GM12892 (cell line): ENCODE results near the gene ARHGEF11.
"Not testable (repeated sequence)": the region's sequence is repeated elsewhere in the genome, so short reads cannot be mapped to it uniquely, and the experiment has no call there.

Source experiments
- DNase-seq: peaks from one replicate; pipeline ENCODE4 v3.0.0; 2011; ENCODE audit not compliant: insufficient read length
- FAIRE-seq: peaks from 2 replicates; lab custom pipeline; 2011; peaks lifted over from hg19 to GRCh38; lab: Jason Lieb, UNC
- POLR2A ChIP-seq: IDR thresholded peaks from 2 replicates; pipeline ENCODE4 v1.6.1; 2011; ENCODE audit warnings: low read depth, low read length, control low read depth
- POLR2AphosphoS5 ChIP-seq: IDR thresholded peaks from 2 replicates; pipeline ENCODE4 v1.6.1; 2011; ENCODE audit warnings: low read depth, low read length, control low read depth
- TAF1 ChIP-seq: IDR thresholded peaks from 2 replicates; pipeline ENCODE4 v1.6.1; 2011; ENCODE audit warnings: low read depth, mild to moderate bottlenecking, control low read depth, low read length, borderline replicate concordance

ARHGEF11 gene

GRCh38 chr1:156936191-156936590 is 109.4 kb downstream of the ARHGEF11 start:
- TF ChIP-seq POLR2A, result no peak
- TF ChIP-seq TAF1, result no peak
- no peak for TF ChIP-seq POLR2AphosphoS5
- DNase-seq, result no peak
- no peak for FAIRE-seq

GRCh38 chr1:156935505-156936128 is 109.9 kb downstream of the ARHGEF11 start:
- DNase-seq, result no peak
- FAIRE-seq, result no peak
- TF ChIP-seq POLR2AphosphoS5, result no peak
- no peak for TF ChIP-seq TAF1
- no peak for TF ChIP-seq POLR2A

- TF ChIP-seq POLR2AphosphoS5 (no peak), TAF1 (no peak), POLR2A (no peak)
- FAIRE-seq, result no peak
- DNase-seq, result no peak
Observed at GRCh38 chr1:156933136-156933535, 112.4 kb downstream of the ARHGEF11 start.

- FAIRE-seq, result no peak
Observed at GRCh38 chr1:156931974-156932710, 113.4 kb downstream of the ARHGEF11 start.

GRCh38 chr1:156931211-156931952 is 114.2 kb downstream of the ARHGEF11 start:
- no peak for DNase-seq
- FAIRE-seq, result peak; percentile 9
- no peak for TF ChIP-seq POLR2A
- no peak for TF ChIP-seq TAF1
- TF ChIP-seq POLR2AphosphoS5, result no peak

More at GRCh38 chr1:156931974-156932710, 113.4 kb downstream of the ARHGEF11 start:
- DNase-seq, result no peak
- TF ChIP-seq TAF1 (no peak), POLR2A (no peak), POLR2AphosphoS5 (no peak)

GRCh38 chr1:156930483-156930882 is 115.1 kb downstream of the ARHGEF11 start:
- FAIRE-seq (no peak), DNase-seq (no peak)
- TF ChIP-seq POLR2AphosphoS5 (no peak), TAF1 (no peak), POLR2A (no peak)

GRCh38 chr1:156929596-156930238 is 115.8 kb downstream of the ARHGEF11 start:
- no peak for FAIRE-seq

GRCh38 chr1:156928043-156928602 is 117.4 kb downstream of the ARHGEF11 start:
- no peak for DNase-seq
- FAIRE-seq, result no peak
- TF ChIP-seq POLR2A (no peak), POLR2AphosphoS5 (no peak), TAF1 (no peak)

More at GRCh38 chr1:156929596-156930238, 115.8 kb downstream of the ARHGEF11 start:
- no peak for DNase-seq
- no peak for TF ChIP-seq POLR2A
- no peak for TF ChIP-seq TAF1
- TF ChIP-seq POLR2AphosphoS5, result no peak

GRCh38 chr1:156927215-156928042 is 118.1 kb downstream of the ARHGEF11 start:
- FAIRE-seq (peak; percentile 74), DNase-seq (peak; percentile 50)
- TF ChIP-seq POLR2AphosphoS5 (no peak), POLR2A (no peak), TAF1 (no peak)

- DNase-seq, FAIRE-seq: not testable (repeated sequence)
Observed at GRCh38 chr1:156926695-156927094, 118.8 kb downstream of the ARHGEF11 start.

GRCh38 chr1:156926175-156926574 is 119.4 kb downstream of the ARHGEF11 start:
- DNase-seq, result no peak
- no peak for TF ChIP-seq POLR2A
- no peak for TF ChIP-seq TAF1
- TF ChIP-seq POLR2AphosphoS5, result no peak
- FAIRE-seq, result no peak
